HG03442 (cell line): ENCODE results near the gene ATAD3B.
"Not testable (repeated sequence)": the region's sequence is repeated elsewhere in the genome, so short reads cannot be mapped to it uniquely, and the experiment has no call there.

Experiments
- ATAC-seq: cut with Tn5 transposase; IDR thresholded peaks from one replicate; pipeline ENCODE4 v1.9.1; 2021; ENCODE audit warnings: mild to moderate bottlenecking, moderate library complexity; ENCODE audit not compliant: unreplicated experiment

The ATAD3B gene

GRCh38 chr1:1450616-1451015, 20.9 kb upstream of the ATAD3B start:
- ATAC-seq = not testable (repeated sequence)

GRCh38 chr1:1451696-1452364, 19.7 kb upstream of the ATAD3B start:
- ATAC-seq = no peak

GRCh38 chr1:1452365-1452739, 19.2 kb upstream of the ATAD3B start:
- not testable (repeated sequence) for ATAC-seq

- no peak for ATAC-seq
Measured at GRCh38 chr1:1452882-1453281, 18.7 kb upstream of the ATAD3B start.

GRCh38 chr1:1454286-1455056, 17.1 kb upstream of the ATAD3B start:
- ATAC-seq = not testable (repeated sequence)

- no peak for ATAC-seq
Measured at GRCh38 chr1:1455366-1455884, 16.1 kb upstream of the ATAD3B start.

GRCh38 chr1:1455934-1456333, 15.6 kb upstream of the ATAD3B start:
- ATAC-seq = not testable (repeated sequence)

- not testable (repeated sequence) for ATAC-seq
Measured at GRCh38 chr1:1456683-1457255, 14.8 kb upstream of the ATAD3B start.

GRCh38 chr1:1459156-1459555, 12.4 kb upstream of the ATAD3B start:
- not testable (repeated sequence) for ATAC-seq

GRCh38 chr1:1459711-1460110, 11.9 kb upstream of the ATAD3B start:
- ATAC-seq = not testable (repeated sequence)

- no peak for ATAC-seq
Measured at GRCh38 chr1:1460540-1461130, 10.9 kb upstream of the ATAD3B start.

- no peak for ATAC-seq
Measured at GRCh38 chr1:1461721-1462317, 9.7 kb upstream of the ATAD3B start.

- no peak for ATAC-seq
Measured at GRCh38 chr1:1462318-1462966, 9.1 kb upstream of the ATAD3B start.

GRCh38 chr1:1463312-1463711, 8.3 kb upstream of the ATAD3B start:
- no peak for ATAC-seq

GRCh38 chr1:1468196-1468985, 3.2 kb upstream of the ATAD3B start:
- not testable (repeated sequence) for ATAC-seq

GRCh38 chr1:1470626-1471388, 758 bp upstream of the ATAD3B start:
- no peak for ATAC-seq

- not testable (repeated sequence) for ATAC-seq
Measured at GRCh38 chr1:1472053-1472876, 700 bp downstream of the ATAD3B start.

- ATAC-seq = not testable (repeated sequence)
Measured at GRCh38 chr1:1476011-1476410, 4.4 kb downstream of the ATAD3B start.
